ENCODE results near the gene RIMS4. TPM values are rescaled to one million over a fixed set of nuclear protein-coding genes. Genes with fewer than 3 reads are reported as not detected.
"Not testable (repeated sequence)": the region's sequence is repeated elsewhere in the genome, so short reads cannot be mapped to it uniquely, and the experiment has no call there.

Gene RIMS4
- total RNA-seq, 2 experiments from 2014 or later = 0.08 TPM; not detected in 1

DNA sequence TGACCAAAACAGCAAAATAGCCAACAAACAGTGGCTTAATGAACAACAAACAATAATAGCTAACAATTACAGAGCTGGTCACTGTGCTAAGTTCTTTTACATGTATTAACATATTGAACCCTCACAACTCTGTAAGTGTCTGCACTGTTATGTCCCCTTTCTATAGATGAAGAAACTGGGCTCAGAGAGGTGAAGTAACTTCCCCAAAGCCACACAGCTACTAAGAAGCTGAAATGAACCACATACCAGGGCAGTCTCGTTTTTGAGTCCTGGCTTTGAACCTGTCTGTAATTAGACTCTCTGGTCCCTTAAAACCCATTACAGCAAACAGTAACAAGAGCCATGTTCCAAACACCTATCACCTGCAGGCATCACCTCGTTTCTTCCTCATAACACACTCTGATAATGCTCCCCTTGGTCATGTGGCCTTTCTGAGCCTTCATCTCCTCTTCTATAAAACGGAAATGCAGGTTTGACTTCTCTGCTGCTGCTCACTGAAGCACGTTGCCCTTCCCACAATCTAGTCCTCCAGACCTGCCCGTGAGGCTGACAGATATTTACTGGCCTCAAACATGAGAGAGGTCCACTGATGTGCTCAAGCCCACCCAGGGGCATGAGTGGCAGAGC lies 41.4 kb downstream of the RIMS4 start:
- no peaks in the 10 kb centered on the region for H3K4me1 Mint-ChIP-seq
- H3K4me3 Mint-ChIP-seq = no peak overlapping the region
- no peak overlapping the region for H3K27ac Mint-ChIP-seq
- no peak for DNase-seq
- H3K27me3 Mint-ChIP-seq = peaks cover 5% of the 10 kb centered on the region
- no peaks in the 10 kb centered on the region for H3K36me3 Mint-ChIP-seq
- no peaks in the 10 kb centered on the region for H3K9me3 Mint-ChIP-seq

DNA sequence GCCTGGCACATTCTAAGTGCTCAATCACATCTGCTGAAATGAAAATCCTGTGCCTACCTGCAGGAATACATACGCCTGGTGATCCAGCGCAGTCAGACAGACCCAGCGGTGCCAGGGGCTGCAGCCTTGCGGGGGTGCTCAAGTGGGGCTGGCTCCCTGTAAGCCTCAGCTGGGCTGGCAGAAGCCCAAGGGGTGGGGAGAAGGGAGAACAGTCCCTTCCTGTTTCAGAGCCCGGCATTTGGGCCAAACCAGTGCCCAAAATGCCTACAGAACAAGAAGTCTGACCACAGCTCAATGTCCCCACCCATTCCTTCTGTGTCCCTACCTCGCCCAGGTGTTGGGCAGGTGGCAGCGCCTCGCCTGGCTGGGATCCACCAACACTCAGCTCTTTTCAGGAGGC lies 42.1 kb downstream of the RIMS4 start:
- no peak for DNase-seq
- no peak overlapping the region for H3K27ac Mint-ChIP-seq
- H3K4me1 Mint-ChIP-seq = no peaks in the 10 kb centered on the region
- no peaks in the 10 kb centered on the region for H3K9me3 Mint-ChIP-seq
- no peak overlapping the region for H3K4me3 Mint-ChIP-seq
- peaks cover 5% of the 10 kb centered on the region for H3K27me3 Mint-ChIP-seq
- H3K36me3 Mint-ChIP-seq = no peaks in the 10 kb centered on the region

DNA sequence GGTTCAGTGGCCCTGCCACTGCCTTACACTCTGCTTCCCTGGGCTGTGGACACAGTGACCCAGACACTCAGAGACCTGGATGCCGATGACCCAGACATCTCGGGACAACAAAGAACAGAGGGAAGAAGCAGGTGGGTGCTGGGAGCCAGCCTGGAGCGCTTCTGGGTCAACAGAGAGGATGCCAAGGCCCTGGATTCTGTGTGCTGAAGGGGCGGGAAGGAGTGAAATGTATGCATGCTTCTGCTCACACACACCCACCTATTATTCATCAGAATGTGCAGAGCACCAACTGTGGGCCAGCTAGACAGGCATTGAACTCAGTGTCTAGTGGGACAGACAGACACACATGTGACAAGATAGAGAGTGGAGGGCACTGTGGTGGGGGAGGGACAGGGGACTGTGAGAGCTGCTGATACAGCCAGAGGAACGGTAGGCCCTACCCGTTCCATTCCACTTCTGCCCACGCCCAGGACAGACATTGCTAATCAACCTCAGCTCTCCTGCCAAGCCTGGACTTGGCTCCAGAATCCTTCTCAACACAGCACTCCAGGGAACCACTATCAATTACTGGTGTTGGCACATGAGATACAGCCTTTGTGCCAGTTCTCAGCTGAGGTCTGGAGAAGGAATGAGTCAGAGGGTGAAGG lies 44.5 kb downstream of the RIMS4 start:
- Mint-ChIP-seq H3K4me1 (no peaks in the 10 kb centered on the region), H3K4me3 (no peak overlapping the region), H3K27ac (no peak overlapping the region), H3K9me3 (no peaks in the 10 kb centered on the region), H3K36me3 (no peaks in the 10 kb centered on the region), H3K27me3 (peaks cover 5% of the 10 kb centered on the region)
- no peak for DNase-seq

DNA sequence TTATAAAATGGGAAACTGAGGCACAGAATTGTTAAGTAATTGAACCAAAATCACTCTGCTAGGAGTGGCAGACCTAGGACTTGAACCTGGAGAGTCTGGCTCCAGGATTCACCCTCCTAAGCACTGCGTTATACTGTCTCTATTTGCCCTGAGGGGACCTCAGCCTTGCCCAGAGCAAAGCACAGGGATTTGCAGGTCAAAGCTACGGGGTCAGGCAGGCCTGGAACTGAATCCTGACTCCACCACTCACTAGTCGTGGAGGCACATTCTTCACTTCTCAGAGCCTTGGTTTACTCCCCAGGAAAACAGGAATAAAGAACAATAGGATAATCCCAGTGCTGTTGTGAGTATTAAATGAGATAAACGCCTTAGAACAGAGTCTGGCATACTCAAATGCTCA lies 45.3 kb downstream of the RIMS4 start:
- Mint-ChIP-seq H3K4me1 (no peaks in the 10 kb centered on the region), H3K4me3 (no peak overlapping the region), H3K27me3 (peaks cover 5% of the 10 kb centered on the region), H3K9me3 (no peaks in the 10 kb centered on the region), H3K27ac (no peak overlapping the region), H3K36me3 (no peaks in the 10 kb centered on the region)
- DNase-seq = no peak

DNA sequence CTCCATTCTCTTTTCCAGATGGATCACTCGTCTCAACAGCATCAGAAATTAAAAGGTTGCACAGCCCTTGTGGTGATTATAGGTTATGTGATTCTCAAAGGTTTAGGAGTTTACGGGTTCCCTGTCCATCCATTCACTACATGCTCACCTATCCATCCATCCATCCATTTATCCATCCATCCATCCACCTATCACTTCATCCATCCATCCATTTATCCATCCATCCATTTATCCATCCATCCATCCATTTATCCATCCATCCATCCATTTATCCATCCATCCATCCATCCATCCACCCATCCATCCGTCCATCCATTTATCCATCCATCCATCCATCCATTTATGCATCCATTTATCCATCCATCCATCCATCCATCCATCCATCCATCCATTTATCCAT lies 46.5 kb downstream of the RIMS4 start:
- H3K4me3 Mint-ChIP-seq, H3K9me3 Mint-ChIP-seq, H3K27ac Mint-ChIP-seq, H3K27me3 Mint-ChIP-seq, H3K4me1 Mint-ChIP-seq, H3K36me3 Mint-ChIP-seq, DNase-seq: not testable (repeated sequence)

DNA sequence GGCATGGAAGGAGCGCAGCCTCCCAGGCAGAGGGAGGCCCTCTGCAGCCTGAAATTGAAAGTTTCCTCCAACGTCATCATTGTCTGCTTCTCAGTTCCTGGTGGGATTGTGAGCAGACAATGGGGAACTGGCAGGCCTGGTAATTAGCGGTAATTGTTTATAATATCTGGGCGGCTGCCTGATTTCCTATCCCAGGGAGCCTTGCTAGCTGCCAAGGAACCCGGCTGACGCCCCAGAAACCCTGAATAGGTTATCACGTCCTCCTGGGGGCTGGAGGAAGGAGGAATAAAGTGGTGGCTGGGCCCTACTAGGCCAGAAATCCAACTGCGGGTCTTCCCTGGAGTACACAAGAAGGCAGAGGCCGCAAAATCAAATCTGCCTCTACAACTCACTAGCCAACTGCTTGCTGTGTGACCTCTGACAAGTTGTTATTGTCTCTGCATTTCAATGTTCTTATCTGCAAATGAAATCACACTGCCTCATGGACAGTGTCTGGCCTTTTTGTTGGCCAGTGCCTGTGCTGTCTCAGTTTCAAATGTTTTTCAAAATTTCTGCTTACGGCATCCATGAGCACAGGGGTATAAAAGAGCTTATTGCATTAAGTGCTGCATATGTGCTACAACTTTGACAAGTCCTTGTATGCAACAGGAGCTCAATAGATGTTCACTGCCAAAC lies 47.7 kb downstream of the RIMS4 start:
- Mint-ChIP-seq H3K4me1 (peaks cover 1% of the 10 kb centered on the region), H3K27ac (no peak overlapping the region), H3K27me3 (peaks cover 5% of the 10 kb centered on the region), H3K9me3 (no peaks in the 10 kb centered on the region), H3K36me3 (no peaks in the 10 kb centered on the region), H3K4me3 (no peak overlapping the region)
- DNase-seq = no peak

DNA sequence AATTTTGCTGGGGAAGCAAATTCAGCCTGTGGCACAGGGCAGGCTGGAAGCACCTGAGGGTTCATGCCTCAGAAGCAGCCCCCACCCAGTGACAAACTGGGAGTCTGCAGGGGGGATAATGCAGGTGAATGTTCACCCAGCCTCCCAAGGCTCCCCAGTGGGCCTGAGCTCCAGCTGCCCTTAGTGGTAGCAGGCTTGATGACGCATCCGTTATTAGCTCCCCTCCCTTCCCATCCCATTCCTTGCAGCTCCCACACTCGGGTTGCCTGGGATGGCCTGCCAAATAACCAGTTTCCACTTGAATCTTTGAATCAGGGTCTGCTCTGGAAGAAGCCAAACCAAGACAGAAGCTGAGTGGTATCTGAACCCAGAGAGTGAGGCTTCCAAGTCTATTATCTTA lies 48.9 kb downstream of the RIMS4 start:
- peaks cover 5% of the 10 kb centered on the region for H3K27me3 Mint-ChIP-seq
- H3K27ac Mint-ChIP-seq = no peak overlapping the region
- DNase-seq = no peak
- H3K36me3 Mint-ChIP-seq = no peaks in the 10 kb centered on the region
- H3K4me1 Mint-ChIP-seq = peaks cover 1% of the 10 kb centered on the region
- no peaks in the 10 kb centered on the region for H3K9me3 Mint-ChIP-seq
- H3K4me3 Mint-ChIP-seq = no peak overlapping the region

DNA sequence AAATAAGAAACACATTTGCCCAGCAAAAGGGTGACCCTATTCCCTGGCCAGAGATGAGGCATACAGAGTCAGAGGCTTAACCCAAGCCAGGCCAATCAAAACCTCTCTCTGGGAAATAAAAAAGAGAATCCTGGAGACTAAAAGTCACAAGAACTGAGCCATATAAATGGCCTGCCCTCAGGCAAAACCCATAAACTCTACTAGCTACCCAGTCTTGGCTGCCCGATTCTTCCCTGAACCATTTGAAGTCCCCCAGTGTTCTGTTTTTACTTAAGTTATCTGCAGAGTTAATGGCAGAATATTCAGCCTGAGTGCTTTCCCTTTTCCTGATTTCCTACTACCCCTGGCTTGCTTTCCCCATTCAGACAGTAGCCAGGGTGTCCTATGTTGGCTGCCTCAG lies 50.8 kb downstream of the RIMS4 start:
- no peak for DNase-seq
- Mint-ChIP-seq H3K27ac (no peak overlapping the region), H3K9me3 (no peaks in the 10 kb centered on the region), H3K27me3 (no peaks in the 10 kb centered on the region), H3K4me3 (no peak overlapping the region), H3K4me1 (peaks cover 1% of the 10 kb centered on the region), H3K36me3 (no peaks in the 10 kb centered on the region)

DNA sequence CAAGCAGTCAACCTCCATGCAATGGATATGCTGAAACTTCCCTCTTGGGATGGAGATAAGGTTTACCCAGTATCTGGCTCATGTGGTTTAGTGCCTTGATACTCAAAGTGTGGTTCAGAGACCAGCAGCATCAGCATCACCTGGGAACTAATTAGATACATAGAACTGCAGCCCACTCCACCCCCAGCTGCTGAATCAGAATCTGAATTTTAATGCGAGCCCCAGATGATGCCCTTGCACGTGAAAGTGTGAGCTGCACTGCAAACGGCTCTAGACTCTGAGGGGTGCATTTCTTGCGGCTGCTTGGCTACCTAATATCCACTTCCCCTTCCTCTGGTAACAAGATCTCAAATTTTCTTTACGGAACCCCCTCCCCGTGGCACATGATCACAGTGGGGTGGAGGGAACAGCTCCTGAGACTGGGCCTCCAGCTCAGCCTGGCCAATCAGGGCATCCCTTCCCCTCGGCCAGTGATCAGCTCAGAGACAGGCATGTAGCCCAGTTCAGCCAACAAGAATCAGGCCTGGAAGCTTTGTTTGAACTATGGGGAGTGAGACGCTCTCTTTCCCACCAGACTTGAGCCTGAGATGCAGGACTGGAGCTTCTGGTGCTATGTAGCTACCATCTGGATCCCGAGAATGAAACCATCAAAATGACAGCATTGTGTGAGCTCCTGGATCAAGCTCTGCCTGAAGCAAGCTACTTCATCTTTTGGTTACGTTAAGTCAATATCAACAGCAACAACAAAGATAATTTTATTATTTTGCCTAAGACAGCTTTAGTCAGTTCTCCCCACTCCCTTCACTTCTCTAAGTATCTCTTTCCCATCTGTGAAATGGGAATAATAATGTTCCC lies 51.9 kb downstream of the RIMS4 start:
- Mint-ChIP-seq H3K4me3 (no peak overlapping the region), H3K27me3 (no peaks in the 10 kb centered on the region), H3K36me3 (no peaks in the 10 kb centered on the region)

DNA sequence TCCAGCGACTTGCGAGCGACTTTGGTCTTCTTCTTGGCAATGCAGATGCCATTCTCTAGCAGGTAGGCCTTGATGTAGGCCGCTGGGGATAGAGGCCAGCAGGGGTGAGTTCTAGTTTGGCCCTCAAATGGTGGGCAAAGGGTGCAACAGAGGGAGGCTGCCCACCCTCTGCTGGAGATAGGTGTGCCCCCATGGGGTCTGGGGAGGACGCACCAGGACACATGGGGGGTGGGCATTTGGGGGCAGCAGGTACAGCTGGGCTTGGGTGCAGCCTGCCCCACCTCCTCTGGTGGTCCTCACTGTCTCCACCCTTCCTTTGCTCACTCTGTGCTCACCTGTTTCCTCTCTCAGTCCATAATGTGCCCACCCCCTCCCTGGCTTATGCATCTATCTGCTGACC lies 53.4 kb downstream of the RIMS4 start:
- H3K4me1 Mint-ChIP-seq = peaks cover 1% of the 10 kb centered on the region
- no peaks in the 10 kb centered on the region for H3K36me3 Mint-ChIP-seq
- no peaks in the 10 kb centered on the region for H3K9me3 Mint-ChIP-seq
- no peaks in the 10 kb centered on the region for H3K27me3 Mint-ChIP-seq
- H3K27ac Mint-ChIP-seq = no peak overlapping the region
- H3K4me3 Mint-ChIP-seq = no peak overlapping the region
- no peak for DNase-seq

More for the DNA sequence above, 51.9 kb downstream of the RIMS4 start:
- peaks cover 1% of the 10 kb centered on the region for H3K4me1 Mint-ChIP-seq
- H3K27ac Mint-ChIP-seq = no peak overlapping the region
- H3K9me3 Mint-ChIP-seq = no peaks in the 10 kb centered on the region
- DNase-seq = no peak

DNA sequence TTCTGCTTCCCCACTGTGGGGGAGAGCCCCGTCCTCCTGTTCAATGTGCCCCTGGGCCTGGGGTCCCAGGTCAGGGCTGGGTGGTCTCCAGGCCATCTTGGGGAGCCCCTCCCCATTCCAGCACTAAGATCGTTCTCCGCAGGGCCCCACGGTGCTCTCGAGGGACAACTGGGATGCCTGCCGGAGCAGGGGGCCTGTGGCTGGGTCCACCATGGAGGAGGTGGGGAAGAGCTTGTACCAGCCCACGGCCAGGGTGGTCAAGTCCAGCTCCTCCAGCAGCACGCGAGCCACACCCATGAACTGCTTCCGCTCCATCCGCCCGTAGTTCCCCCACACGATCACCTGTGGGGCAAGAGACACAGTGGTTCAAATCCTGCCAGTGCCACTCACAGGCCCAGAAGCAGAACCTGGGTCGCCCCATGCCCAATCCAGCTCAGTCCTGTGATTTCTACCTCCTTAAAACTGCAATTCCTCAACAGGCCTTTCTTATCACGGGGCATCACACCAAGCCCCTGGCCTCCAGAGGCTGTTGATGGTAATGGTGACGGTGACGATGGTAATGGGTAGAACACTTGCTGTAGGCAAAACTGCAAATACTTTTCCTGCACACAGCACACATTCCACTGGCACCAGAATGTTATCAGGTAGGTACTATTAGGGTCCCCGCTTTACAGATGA lies 54.2 kb downstream of the RIMS4 start:
- H3K27me3 Mint-ChIP-seq = no peaks in the 10 kb centered on the region
- DNase-seq = no peak
- peaks cover 1% of the 10 kb centered on the region for H3K4me1 Mint-ChIP-seq
- no peak overlapping the region for H3K27ac Mint-ChIP-seq
- no peak overlapping the region for H3K4me3 Mint-ChIP-seq
- no peaks in the 10 kb centered on the region for H3K9me3 Mint-ChIP-seq
- H3K36me3 Mint-ChIP-seq = no peaks in the 10 kb centered on the region

DNA sequence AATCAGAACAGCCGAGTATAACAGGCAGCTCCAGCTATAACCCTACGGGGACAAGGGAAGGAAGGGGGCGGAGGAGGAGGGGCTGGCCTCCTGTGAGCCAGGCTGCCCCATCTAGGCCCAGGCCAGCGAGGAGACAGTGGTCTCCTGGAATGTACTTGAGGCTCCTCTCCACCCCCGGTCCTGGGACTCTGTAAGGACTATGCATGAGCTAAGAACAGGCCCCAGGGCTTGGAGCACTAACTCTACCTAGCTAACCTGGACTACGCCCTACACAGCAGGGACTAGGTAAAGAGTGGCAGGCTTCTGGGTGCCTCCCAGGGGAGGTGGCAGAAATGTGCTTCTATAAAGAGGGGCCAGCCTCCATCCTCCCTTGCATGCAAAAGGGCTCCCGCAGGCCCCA lies 55.8 kb downstream of the RIMS4 start:
- no peaks in the 10 kb centered on the region for H3K36me3 Mint-ChIP-seq
- H3K9me3 Mint-ChIP-seq = no peaks in the 10 kb centered on the region
- H3K4me3 Mint-ChIP-seq = no peak overlapping the region
- peaks cover 6% of the 10 kb centered on the region for H3K27me3 Mint-ChIP-seq
- no peak for DNase-seq
- H3K27ac Mint-ChIP-seq = no peak overlapping the region
- peaks cover 1% of the 10 kb centered on the region for H3K4me1 Mint-ChIP-seq

DNA sequence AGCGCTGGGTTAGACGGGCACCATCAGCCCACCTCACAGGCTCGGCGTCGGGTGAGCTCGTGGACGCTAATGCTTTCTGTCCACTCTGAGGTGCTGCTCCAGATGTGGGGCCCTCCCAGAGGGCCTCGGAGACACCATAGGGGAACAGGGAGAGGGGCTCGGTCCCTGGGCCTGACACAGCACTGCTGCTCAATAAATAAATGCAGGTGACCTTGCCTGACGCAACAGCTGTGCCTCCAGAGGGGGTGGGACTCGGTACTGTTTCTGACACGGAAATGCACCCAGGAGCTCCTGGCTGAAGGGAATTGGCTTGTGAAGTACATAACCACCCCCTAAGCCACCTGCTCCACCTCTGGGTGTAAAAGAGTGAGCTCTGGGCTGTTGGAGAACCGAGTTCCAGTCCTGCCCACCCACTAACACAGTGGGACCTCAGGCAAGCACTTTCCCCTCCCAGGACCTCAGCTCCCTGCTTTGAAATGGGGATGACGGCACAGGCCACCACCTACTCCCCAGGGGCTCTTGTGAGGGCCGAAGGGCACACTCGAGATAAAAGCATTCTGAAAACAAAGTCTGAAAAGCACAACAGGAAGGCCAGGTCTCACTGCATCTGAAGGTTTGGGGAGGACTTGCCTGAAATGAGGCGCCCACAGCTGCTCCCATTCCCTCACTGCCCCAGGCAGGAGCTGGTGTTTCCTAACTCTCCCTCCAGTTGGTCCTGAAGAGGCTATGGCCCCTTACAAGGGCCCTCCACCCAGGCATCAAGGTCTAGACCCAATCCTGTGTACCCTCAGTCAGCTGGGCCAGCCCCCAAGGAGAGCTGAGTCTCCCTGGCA lies 58.0 kb downstream of the RIMS4 start:
- DNase-seq = no peak
- H3K4me3 Mint-ChIP-seq = no peak overlapping the region
- H3K27me3 Mint-ChIP-seq = peaks cover 21% of the 10 kb centered on the region
- H3K4me1 Mint-ChIP-seq = peaks cover 3% of the 10 kb centered on the region
- H3K9me3 Mint-ChIP-seq = no peaks in the 10 kb centered on the region
- no peak overlapping the region for H3K27ac Mint-ChIP-seq
- H3K36me3 Mint-ChIP-seq = peaks cover 1% of the 10 kb centered on the region

All from activated naive CD8-positive, alpha-beta T cell treated with anti-CD3 and anti-CD28 coated beads for 36 hours (primary cell).